RWPE1 (cell line): ENCODE results near the gene FIBIN.
"Not testable (repeated sequence)": the region's sequence is repeated elsewhere in the genome, so short reads cannot be mapped to it uniquely, and the experiment has no call there.

Experiments
- CTCF ChIA-PET: fragments of 350-600 bp; sonication (Branson Sonifier 250); formaldehyde crosslinking; extraction: SDS; loops from one replicate; lab custom pipeline; 2021; lab: Yijun Ruan, JAX
- POLR2A ChIA-PET: fragments of 400-600 bp; formaldehyde crosslinking; extraction: SDS; loops from one replicate; lab custom pipeline; 2020; ENCODE audit warnings: antibody characterized with exemption; ENCODE audit not compliant: low non-redundant PET; lab: Yijun Ruan, JAX
- DNase-seq: peaks from one replicate; pipeline ENCODE4 v3.0.0; 2012; ENCODE audit warnings: low spot score
- H3K27ac ChIP-seq: fragments of 450-650 bp; 2 replicates; pipeline ENCODE4 v1.5.1; 2017
- TF ChIP-seq, protein P1 (sequence below): fragments of 450-650 bp; conservative IDR thresholded peaks from 2 replicates; pipeline ENCODE4 v1.5.1; 2017; ENCODE audit warnings: low read depth, mild to moderate bottlenecking

FIBIN gene

DNA sequence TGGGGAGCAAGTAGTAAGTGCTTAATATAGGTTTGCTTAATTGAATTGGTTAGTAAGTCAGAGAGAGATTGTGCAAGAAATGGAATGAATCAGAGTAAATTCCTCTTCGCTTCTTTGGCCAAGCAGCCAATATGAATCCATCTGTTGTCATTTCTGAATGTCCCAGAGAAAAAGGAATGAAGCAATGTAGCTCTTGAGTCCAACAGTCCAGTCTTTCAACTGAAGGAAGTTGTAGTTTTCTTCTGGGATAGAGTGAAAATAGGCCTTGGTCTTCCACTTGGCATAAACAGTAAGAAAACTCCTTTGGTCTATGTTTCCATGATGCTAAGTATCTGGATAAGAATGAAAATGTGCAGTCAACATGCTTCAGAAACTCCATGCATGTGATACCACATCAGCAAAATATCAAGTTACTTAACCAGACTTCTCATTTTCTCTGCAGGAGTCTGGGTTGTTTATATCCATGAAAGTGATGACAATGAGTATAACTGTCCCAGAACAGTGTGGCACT is 1.8 kb upstream of the FIBIN start:
- ChIA-PET POLR2A (no interaction called here), CTCF (no interaction called here)
- DNase-seq, result peak; percentile 51
- TF ChIP-seq, protein P1, sequence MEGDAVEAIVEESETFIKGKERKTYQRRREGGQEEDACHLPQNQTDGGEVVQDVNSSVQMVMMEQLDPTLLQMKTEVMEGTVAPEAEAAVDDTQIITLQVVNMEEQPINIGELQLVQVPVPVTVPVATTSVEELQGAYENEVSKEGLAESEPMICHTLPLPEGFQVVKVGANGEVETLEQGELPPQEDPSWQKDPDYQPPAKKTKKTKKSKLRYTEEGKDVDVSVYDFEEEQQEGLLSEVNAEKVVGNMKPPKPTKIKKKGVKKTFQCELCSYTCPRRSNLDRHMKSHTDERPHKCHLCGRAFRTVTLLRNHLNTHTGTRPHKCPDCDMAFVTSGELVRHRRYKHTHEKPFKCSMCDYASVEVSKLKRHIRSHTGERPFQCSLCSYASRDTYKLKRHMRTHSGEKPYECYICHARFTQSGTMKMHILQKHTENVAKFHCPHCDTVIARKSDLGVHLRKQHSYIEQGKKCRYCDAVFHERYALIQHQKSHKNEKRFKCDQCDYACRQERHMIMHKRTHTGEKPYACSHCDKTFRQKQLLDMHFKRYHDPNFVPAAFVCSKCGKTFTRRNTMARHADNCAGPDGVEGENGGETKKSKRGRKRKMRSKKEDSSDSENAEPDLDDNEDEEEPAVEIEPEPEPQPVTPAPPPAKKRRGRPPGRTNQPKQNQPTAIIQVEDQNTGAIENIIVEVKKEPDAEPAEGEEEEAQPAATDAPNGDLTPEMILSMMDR, result no peak
- no peak overlapping the region for H3K27ac ChIP-seq

DNA sequence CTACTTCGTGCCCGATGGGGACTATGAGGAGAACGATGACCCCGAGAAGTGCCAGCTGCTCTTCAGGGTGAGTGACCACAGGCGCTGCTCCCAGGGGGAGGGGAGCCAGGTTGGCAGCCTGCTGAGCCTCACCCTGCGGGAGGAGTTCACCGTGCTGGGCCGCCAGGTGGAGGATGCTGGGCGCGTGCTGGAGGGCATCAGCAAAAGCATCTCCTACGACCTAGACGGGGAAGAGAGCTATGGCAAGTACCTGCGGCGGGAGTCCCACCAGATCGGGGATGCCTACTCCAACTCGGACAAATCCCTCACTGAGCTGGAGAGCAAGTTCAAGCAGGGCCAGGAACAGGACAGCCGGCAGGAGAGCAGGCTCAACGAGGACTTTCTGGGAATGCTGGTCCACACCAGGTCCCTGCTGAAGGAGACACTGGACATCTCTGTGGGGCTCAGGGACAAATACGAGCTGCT is 751 bp downstream of the FIBIN start:
- ChIA-PET POLR2A (no interaction called here), CTCF (no interaction called here)
- no peak for DNase-seq
- TF ChIP-seq, protein P1, result no peak
- peak overlapping the region; percentile 81 for H3K27ac ChIP-seq

DNA sequence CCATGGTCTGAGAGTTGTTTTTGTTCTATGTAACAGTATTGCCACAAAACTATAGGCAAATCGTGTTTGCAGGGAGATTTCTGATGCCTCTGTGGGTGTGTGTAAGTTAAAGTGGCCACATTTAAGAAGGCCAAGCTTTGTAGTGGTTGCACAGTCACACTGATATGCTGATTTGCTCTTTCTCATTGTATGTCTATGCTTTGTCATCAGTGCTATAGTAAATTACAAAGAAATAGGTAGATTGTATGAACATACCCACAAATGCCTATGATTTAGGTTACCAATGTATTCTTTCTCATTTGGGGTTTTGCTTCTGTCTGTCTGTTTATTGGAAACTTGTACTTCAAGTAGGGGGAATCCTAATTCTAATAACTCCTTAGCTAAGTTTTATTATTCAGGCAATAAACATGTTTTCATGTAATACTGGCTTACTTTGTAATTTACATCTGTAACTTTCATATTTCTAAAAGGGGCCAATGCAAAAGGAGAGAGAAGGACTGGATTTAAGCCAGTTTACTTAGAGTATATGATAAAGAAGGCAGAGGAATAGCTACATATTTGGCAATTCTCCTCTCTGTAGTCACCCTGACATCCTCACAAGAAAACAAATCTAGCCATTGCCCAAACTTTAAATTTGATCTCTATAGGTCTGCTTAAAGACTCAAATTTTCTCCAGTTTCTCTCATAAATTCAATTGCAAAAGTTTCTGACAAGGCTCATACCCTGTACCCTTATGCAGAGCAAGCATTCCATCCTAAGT is 2.0 kb downstream of the FIBIN start:
- TF ChIP-seq, protein P1, result no peak
- CTCF ChIA-PET, result no interaction called here

DNA sequence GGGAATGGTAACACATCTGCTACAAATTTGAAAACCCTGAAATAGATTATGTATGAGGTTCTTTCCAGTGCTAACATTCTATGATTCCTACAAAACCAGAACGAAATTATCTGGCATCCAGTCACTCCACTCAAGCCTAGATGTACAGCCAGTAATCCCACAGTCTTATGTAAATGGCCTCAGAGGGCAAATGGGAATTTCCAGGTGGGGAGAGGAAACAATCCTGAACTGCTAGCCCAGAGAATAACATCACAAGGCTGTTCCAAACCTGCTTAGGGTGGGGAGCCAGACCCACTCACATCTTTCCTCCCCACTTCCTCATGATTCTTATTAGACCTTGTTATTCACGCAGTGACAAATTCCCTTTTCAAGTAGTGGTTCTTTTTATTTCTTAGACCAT is 3.5 kb downstream of the FIBIN start:
- TF ChIP-seq, protein P1, result no peak
- H3K27ac ChIP-seq, result no peak overlapping the region
- no peak for DNase-seq
- POLR2A ChIA-PET, result no interaction called here
- CTCF ChIA-PET, result no interaction called here

More for the DNA sequence above, 2.0 kb downstream of the FIBIN start:
- POLR2A ChIA-PET, result no interaction called here
- H3K27ac ChIP-seq, result no peak overlapping the region
- DNase-seq, result no peak

DNA sequence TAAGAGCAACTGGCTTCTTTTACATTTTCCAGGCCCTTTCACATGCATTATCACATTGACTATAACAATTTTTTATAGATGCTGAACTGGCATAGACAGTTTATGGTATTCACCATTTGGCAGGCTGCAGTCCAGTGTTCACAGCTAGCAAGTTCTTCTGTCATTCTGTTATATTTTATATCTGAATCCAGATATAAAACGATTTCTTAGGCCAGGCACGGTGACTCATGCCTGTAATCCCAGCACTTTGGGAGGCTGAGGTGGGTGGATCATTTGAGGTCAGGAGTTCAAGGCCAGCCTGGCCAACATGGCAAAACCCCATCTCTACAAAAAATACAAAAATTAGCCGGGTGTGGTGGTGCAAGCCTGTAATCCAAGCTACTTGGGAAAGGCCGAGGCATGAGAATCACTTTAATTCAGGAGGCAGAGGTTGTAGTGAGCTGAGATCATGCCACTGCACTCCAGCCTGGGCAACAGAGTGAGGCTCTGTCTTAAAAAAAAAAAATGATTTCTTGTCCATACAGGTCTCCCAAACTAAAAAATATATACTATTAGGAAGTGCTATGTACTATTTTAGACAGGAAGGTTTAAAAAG is 7.3 kb downstream of the FIBIN start:
- H3K27ac ChIP-seq, result 0 out of 2 replicates have a peak overlapping the region, but pooled peaks have one; percentile 30
- CTCF ChIA-PET, result interaction anchor here (0.6 kb wide), 1 partner anchor 365 kb away, joined by 3 read pairs; no protein-coding TSS in a partner anchor
- POLR2A ChIA-PET, DNase-seq: not testable (repeated sequence)

DNA sequence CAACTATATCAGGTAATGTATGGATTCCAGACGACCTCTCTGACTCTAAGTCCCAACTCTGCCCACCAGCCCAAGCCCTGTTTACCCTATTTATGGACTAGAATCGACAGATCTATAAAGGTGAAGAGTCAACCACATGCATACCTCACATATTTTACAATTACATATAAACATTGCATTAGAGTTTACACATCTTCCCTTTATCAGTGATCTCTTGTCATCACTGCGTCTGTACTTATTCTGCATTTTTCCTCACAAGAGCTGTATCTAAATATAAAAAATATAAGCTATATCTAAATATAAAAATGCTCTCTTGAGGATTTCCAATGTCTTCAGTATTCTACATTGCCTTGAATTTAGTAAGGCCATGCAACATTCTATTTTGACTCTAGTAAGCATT is 8.5 kb downstream of the FIBIN start:
- no peak for DNase-seq
- ChIA-PET POLR2A (no interaction called here), CTCF (interaction anchor here (0.7 kb wide), 1 partner anchor 27 kb away, joined by 7 read pairs; no protein-coding TSS in a partner anchor)
- TF ChIP-seq, protein P1, result no peak
- H3K27ac ChIP-seq, result no peak overlapping the region
